AG09319 (cell line): ENCODE measurements around the gene MCRS1.

Experiments used
- DNase-seq: peaks from one replicate; pipeline ENCODE4 v3.0.0-alpha.2; 2010; ENCODE audit warnings: low read depth; ENCODE audit errors: extremely low read depth
- TF ChIP-seq, protein P1 (sequence below): IDR thresholded peaks from 2 replicates; pipeline ENCODE4 v1.5.1; 2011; ENCODE audit warnings: low read depth, mild to moderate bottlenecking, inconsistent platforms, low read length, moderate library complexity

Gene MCRS1

DNA sequence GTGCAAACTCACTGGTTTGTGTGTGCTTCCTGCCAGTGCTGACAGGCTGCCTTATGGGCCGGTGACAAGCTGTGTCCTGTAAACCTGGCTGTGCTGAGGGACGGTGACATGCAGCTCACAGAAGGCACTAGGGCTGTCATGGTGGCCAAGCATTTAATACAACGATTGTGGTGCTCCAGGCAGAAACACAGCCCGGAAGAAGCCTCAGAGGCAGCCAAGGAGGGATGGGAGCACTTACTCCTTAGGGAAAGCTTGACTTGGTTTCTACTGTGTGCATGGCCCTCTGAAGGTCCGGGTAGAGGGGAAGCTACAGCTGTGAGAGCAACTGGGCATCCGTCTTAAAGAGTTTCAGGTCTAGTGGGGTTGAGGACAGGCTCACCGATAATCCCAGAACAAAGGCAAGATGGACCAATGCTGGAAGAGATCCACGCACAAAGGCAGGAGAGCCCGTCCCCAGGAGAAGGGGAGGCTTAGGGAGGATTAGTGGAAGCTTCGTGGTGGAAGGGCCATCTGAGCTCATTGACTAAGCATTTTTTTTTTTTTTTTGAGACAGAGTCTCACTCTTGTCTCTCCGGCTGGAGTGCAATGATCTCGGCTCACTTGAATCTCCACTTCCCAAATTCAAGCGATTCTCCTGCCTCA, 10.7 kb upstream of the MCRS1 start:
- TF ChIP-seq, protein P1, sequence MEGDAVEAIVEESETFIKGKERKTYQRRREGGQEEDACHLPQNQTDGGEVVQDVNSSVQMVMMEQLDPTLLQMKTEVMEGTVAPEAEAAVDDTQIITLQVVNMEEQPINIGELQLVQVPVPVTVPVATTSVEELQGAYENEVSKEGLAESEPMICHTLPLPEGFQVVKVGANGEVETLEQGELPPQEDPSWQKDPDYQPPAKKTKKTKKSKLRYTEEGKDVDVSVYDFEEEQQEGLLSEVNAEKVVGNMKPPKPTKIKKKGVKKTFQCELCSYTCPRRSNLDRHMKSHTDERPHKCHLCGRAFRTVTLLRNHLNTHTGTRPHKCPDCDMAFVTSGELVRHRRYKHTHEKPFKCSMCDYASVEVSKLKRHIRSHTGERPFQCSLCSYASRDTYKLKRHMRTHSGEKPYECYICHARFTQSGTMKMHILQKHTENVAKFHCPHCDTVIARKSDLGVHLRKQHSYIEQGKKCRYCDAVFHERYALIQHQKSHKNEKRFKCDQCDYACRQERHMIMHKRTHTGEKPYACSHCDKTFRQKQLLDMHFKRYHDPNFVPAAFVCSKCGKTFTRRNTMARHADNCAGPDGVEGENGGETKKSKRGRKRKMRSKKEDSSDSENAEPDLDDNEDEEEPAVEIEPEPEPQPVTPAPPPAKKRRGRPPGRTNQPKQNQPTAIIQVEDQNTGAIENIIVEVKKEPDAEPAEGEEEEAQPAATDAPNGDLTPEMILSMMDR = no peak
- no peak for DNase-seq

DNA sequence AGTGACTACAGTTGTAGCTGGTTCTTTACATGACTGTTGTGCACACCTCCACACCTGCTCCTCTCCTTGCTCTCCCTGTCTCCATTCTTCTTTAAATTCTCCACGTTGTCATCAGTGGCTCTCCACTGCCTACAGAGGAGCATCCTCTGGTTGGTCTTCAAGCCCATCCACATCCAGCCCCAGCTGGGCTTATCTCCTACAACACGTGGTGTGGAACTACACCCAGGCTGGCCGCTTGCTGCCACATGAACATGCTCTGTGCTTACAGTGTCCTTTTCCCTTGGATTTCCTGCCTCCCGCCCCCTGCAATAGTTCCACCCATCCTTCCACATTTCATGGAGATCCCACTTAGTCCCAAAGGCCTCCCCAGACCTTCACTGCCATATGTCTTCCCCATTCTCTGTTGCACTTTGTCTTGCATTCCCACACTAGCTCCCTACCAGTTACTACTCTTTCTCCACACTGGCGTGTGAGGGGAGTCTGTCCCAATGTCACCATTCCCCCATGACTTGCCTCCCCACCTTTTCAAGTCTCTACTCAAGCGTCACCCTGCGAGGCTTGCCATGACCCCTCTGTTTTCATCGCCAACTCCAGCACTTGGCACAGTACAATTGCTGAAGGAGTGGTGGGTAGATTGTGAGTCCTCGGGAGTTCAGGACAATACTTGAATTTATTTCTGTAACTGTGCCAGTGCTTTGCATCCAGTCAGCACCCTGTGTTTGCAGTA, 9.8 kb upstream of the MCRS1 start:
- no peak for DNase-seq

DNA sequence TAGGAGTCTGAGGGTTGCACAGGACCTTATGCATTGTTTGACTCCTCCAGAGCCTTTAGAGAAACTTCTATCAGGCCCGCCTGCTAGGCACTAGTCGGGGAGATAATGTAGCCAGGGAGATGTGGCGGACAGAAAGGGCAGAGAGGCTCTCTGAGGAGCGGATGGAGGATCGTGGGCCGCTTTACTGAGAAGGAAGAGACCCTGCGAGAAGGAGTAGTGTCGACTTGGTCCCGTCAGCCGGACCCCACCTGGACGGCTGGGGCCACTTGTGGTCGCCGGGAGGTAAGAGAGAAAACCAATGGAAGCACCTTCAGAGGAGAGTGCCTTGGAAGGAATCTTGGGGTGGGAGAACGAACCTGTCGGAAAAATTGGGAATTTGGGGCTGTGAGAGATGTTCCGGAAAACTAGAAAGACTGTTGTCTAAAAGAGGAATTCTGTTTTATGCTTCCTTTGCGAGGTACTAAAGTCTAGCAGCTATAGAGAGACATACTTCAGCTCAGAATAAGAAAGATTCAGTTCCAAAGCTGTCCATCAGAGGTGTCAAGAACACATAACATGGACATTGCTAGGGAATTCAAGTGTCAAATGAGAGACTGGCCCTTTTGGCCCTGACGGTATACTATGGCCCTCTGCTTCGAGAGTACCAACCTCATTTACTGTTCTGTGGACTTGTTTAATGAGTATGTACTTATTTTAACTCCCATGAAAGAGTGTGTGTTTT, 660 bp upstream of the MCRS1 start:
- no peak for DNase-seq

More for the DNA sequence above, 9.8 kb upstream of the MCRS1 start:
- TF ChIP-seq, protein P1 = no peak

DNA sequence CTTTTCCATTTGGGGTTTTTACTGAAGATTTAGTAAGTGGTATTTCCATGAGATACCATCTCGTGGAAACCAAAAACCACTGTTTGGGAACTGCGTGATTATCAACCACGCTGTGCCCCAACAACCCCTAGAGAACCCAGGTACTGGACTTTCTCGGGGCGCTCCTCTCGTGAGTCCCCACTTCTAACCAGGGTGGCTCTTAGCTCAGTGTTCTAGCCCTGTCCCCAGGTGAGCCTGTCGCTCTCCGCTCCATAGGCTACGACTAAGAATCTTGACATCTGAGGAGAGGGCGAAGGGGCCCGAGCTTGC, 686 bp downstream of the MCRS1 start:
- TF ChIP-seq, protein P1 = no peak

More for the DNA sequence above, 660 bp upstream of the MCRS1 start:
- TF ChIP-seq, protein P1 = no peak

DNA sequence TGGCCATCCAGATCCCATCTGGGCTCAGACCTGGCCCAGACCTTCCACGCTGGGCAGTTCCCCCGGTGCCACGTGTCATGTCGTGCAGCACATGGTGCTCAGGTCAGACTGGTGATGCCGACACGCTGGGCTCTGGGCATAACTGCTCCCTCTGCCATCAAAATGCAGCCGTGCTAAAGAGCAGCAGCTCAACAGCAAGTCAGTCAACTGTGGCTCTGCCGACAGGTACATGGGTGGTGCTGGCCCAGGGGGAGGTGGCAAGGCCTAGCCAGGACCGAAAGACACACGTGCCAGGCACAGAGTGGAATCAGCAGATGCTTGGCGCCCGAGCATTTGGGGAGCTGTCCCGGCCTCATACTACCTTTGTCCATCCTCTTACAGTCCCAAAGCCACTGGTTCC, 1.6 kb downstream of the MCRS1 start:
- TF ChIP-seq, protein P1 = no peak
- no peak for DNase-seq

More for the DNA sequence above, 686 bp downstream of the MCRS1 start:
- no peak for DNase-seq

DNA sequence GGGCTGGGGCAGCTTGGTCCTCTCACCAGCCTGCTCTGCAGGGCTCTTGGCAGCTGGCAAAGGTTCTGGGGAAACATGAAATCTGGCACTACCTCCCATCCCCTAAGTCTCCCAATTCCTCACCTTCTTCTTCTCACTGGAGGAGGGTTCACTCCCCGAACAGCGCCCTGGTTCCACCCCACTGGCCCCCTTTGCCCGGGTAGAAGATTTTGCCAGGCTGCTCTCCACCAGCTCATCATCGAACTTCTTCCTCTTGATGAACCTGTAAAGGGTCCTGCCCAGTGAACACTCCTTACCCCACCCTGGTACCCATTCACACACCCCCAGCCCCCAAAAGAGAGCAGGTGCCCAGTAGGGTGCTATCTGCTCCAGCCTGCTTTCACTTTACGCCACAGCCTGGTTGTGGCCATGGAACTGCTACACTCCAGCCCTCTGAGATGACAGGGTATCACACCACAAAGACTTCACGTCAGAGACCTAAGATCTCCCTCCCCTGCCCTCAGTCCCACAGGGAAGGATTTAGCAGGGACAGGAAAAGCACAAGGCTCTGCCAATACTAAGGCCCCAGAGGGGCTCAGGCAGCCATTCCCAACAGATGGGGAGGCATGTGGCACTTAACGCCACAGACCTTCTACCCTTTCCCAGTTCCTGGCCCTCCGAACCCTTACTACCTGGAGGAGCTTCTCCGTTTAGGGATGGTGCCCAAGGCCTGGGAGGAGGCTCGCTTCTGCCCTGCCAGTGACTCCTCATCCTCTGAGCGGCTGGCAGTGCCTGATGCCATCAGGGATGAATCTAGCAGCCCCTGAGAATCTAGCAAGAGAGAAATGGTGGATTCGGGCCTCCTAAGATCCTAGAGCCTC, 2.3 kb downstream of the MCRS1 start:
- no peak for DNase-seq
- TF ChIP-seq, protein P1 = no peak
